Femur (tissue), 1 donor: ENCODE measurements around the gene SAP25.
"Not testable (repeated sequence)": the region's sequence is repeated elsewhere in the genome, so short reads cannot be mapped to it uniquely, and the experiment has no call there.

Experiments used
- DNase-seq: peaks from one replicate; pipeline ENCODE4 v3.0.0-alpha.2; 2017

SAP25 gene

DNA sequence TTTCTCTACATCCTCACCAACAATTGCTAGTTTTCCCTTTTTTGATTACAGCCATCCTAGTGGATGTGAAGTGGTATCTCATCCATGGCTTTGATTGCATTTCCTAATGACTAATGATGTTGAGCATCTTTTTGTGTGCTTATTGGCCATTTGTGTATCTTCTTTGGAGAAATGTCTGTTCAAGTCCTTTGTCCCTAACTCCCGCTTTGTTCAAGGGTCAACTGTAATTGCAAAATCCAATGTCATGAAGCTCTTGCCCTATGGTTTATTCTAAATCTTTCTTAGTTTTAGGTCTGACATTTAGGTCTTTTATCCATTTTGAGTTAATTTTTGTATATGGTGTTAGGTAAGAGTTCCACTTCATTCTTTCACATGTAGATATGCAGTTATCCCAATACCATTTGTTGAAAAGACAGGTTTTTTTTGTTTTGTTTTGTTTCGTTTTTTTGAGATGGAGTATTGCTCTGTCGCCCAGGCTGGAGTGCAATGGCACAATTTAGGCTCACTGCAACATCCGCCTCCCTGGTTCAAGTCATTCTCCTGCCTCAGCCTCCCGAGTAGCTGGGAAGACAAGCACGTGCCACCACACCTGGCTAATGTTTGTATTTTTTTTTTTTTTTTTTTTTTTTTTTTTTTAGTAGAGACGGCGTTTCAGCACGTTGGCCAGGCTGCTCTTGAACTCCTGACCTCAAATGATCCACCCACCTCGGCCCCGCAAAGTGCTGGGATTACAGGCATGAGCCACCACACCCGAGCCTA, 45.4 kb downstream of the SAP25 start:
- not testable (repeated sequence) for DNase-seq

DNA sequence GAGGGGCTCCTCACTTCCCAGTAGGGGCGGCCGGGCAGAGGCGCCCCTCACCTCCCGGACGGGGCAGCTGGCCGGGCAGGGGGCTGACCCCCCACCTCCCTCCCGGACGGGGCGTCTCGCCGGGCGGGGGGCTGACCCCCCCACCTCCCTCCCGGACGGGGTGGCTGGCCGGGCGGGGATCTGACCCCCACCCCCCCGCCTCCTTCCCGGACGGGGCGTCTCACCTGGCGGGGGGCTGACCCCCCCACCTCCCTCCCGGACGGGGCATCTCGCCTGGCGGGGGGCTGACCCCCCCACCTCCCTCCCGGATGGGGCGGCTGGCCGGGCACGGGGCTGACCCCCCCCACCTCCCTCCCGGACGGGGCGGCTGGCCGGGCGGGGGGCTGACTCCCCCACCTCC, 50.5 kb downstream of the SAP25 start:
- not testable (repeated sequence) for DNase-seq
